Measurements from ENCODE around the gene PPIL4. TPM values are rescaled to one million over a fixed set of nuclear protein-coding genes. Genes with fewer than 3 reads are reported as not detected.
"Not testable (repeated sequence)": the region's sequence is repeated elsewhere in the genome, so short reads cannot be mapped to it uniquely, and the experiment has no call there.

The PPIL4 gene
- total RNA-seq, 2 donors from 2014 or later, result 33.0 to 34.7 TPM

DNA sequence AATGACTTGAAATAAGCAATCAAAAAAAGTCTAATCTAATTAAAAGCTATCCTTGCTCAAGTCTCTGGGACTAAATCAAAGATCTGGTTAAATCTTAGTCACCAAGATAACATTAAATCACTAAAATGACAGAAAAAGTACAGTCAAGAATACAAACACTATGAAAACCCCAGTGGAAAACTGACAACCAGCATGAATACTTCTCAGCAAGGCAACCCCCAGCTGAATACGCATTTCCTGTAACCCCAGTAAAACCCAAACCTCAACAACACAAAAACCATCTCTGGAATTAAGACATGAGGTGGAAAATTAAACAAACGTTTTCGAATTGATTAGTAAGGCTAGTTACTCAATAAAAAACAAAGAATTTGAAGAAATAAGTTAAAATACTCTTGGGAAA is 37.4 kb downstream of the PPIL4 start:
- no peaks in the 10 kb centered on the region for H3K9me3 ChIP-seq (ENCODE audit: control insufficient read depth, low read length, poor library complexity, severe bottlenecking)
- ATAC-seq (peak; percentile 95), DNase-seq (peak in 1 of 3 donors; percentile 28)
- H3K27me3 Mint-ChIP-seq, result no peaks in the 10 kb centered on the region
- peaks cover 14% of the 10 kb centered on the region for H3K36me3 Mint-ChIP-seq (ENCODE audit: low read depth)
- H3K4me1 Mint-ChIP-seq, result peaks cover 27% of the 10 kb centered on the region
- H3K4me3 Mint-ChIP-seq, result peak overlapping the region; percentile 15
- H3K27ac Mint-ChIP-seq, result peak overlapping the region; percentile 99

DNA sequence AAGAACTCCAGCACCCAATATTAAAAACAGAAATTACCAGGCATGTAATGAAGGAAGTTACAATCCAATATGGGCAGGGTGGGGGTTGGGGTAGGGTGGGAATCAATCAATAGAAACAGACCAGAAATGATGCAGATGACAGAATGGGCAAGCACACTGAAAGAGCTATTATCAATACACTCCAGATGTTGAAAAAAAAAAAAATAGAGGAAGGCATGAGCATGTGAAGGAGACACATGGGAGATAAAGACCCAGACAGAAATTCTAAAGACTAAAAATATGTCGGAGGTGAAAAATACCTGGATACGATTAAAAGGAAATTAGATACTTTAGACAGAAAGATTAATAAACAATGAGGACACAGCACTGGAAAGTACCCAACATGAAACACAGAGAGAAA is 42.0 kb downstream of the PPIL4 start:
- Mint-ChIP-seq H3K4me3 (peak overlapping the region; percentile 67), H3K27me3 (no peaks in the 10 kb centered on the region), H3K27ac (peak overlapping the region; percentile 100), H3K4me1 (peaks cover 38% of the 10 kb centered on the region), H3K36me3 (ENCODE audit: low read depth) (peaks cover 9% of the 10 kb centered on the region)
- no peaks in the 10 kb centered on the region for H3K9me3 ChIP-seq (ENCODE audit: control insufficient read depth, low read length, poor library complexity, severe bottlenecking)
- DNase-seq (no peak), ATAC-seq (no peak)

GRCh38 chr6:149503276-149503675 is 42.6 kb downstream of the PPIL4 start:
- peak overlapping the region; percentile 33 for H3K4me3 Mint-ChIP-seq
- peaks cover 34% of the 10 kb centered on the region for H3K4me1 Mint-ChIP-seq
- peaks cover 7% of the 10 kb centered on the region for H3K36me3 Mint-ChIP-seq (ENCODE audit: low read depth)
- H3K27ac Mint-ChIP-seq, result peak overlapping the region; percentile 100
- H3K9me3 ChIP-seq (ENCODE audit: control insufficient read depth, low read length, poor library complexity, severe bottlenecking), result no peaks in the 10 kb centered on the region
- H3K27me3 Mint-ChIP-seq, result no peaks in the 10 kb centered on the region
- ATAC-seq, result no peak
- DNase-seq, result no peak

- Mint-ChIP-seq H3K36me3 (ENCODE audit: low read depth) (peaks cover 7% of the 10 kb centered on the region), H3K27ac (peak overlapping the region; percentile 100), H3K27me3 (no peaks in the 10 kb centered on the region), H3K4me1 (peaks cover 37% of the 10 kb centered on the region), H3K4me3 (no peak overlapping the region)
- H3K9me3 ChIP-seq (ENCODE audit: control insufficient read depth, low read length, poor library complexity, severe bottlenecking), result no peaks in the 10 kb centered on the region
- ATAC-seq, result no peak
- DNase-seq, result no peak
These were observed 44.1 kb downstream of the PPIL4 start for GRCh38 chr6:149501768-149502167.

- no peaks in the 10 kb centered on the region for H3K27me3 Mint-ChIP-seq
- DNase-seq (no peak), ATAC-seq (no peak)
- no peaks in the 10 kb centered on the region for H3K9me3 ChIP-seq (ENCODE audit: control insufficient read depth, low read length, poor library complexity, severe bottlenecking)
- H3K4me3 Mint-ChIP-seq, result no peak overlapping the region
- H3K36me3 Mint-ChIP-seq (ENCODE audit: low read depth), result peaks cover 7% of the 10 kb centered on the region
- peak overlapping the region; percentile 100 for H3K27ac Mint-ChIP-seq
- H3K4me1 Mint-ChIP-seq, result peaks cover 41% of the 10 kb centered on the region
These were observed 44.6 kb downstream of the PPIL4 start for GRCh38 chr6:149501201-149501600.

DNA sequence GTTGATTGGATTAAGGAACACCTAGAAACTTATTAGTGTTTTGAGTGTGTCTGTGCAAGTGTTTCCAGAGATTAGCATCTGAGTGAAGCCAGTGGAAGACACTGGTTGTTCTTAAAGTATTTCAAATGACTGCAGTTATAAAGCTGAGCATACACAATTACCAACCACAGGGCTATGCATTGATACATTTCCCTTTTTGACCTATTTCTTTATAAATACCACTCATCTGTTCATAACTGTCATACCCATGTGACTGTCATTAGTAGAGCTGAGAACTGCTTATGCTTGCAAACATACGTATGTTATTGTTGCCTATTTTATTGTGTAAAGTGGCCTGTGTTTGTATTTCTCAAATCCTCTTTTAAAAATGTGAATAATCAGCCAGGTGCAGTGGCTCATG is 45.7 kb downstream of the PPIL4 start:
- Mint-ChIP-seq H3K27ac (peak overlapping the region; percentile 100), H3K4me3 (peak overlapping the region; percentile 63), H3K36me3 (ENCODE audit: low read depth) (peaks cover 7% of the 10 kb centered on the region), H3K4me1 (peaks cover 41% of the 10 kb centered on the region), H3K27me3 (no peaks in the 10 kb centered on the region)
- no peaks in the 10 kb centered on the region for H3K9me3 ChIP-seq (ENCODE audit: control insufficient read depth, low read length, poor library complexity, severe bottlenecking)
- peak; percentile 57 for ATAC-seq
- no peak for DNase-seq

GRCh38 chr6:149499066-149499465 is 46.8 kb downstream of the PPIL4 start:
- Mint-ChIP-seq H3K27ac (peak overlapping the region; percentile 100), H3K4me3 (no peak overlapping the region)

DNA sequence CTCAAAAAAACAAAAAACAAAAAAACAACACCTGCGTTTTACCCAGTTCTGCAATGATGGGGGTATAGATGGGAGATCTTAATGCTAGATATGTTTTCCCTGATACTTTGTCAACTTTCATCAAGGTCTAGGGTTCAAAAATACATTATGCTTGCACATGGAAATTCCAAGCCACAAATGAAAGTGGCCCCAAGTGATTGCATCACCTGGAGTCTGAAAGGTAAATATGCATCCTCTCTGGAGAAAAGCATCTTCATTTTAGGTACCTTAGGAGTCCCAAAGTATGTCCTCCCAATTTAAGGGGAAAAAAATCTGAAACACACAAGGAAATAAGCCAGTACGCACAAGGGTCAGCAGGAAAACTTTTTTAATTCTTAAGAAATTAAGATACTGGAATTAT is 48.5 kb downstream of the PPIL4 start:
- no peaks in the 10 kb centered on the region for H3K36me3 Mint-ChIP-seq (ENCODE audit: low read depth)
- H3K4me1 Mint-ChIP-seq, result peaks cover 42% of the 10 kb centered on the region
- peak overlapping the region; percentile 100 for H3K27ac Mint-ChIP-seq
- H3K9me3 ChIP-seq (ENCODE audit: control insufficient read depth, low read length, poor library complexity, severe bottlenecking), result no peaks in the 10 kb centered on the region
- no peak for ATAC-seq
- H3K4me3 Mint-ChIP-seq, result peak overlapping the region; percentile 86
- no peak for DNase-seq
- no peaks in the 10 kb centered on the region for H3K27me3 Mint-ChIP-seq

More at GRCh38 chr6:149499066-149499465, 46.8 kb downstream of the PPIL4 start:
- DNase-seq (no peak), ATAC-seq (no peak)
- no peaks in the 10 kb centered on the region for H3K9me3 ChIP-seq (ENCODE audit: control insufficient read depth, low read length, poor library complexity, severe bottlenecking)
- H3K4me1 Mint-ChIP-seq, result peaks cover 40% of the 10 kb centered on the region
- no peaks in the 10 kb centered on the region for H3K27me3 Mint-ChIP-seq
- peaks cover 3% of the 10 kb centered on the region for H3K36me3 Mint-ChIP-seq (ENCODE audit: low read depth)

DNA sequence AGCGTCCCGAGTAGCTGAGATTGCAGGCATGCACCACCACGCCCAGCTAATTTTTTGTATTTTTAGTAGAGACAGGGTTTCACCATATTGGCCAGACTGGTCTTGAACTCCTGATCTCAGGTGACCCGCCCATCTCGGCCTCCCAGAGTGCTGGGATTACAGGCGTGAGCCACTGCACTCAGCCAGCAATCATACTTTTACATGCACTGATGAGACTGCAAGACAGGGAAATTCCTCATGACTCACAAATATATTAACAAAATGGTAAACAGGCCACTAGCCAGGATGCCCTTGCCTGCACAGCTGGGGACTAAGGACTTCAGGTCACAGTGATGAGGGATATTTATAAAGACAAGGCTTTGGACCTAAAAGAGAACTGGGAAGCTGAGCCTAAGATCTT is 49.2 kb downstream of the PPIL4 start:
- H3K27me3 Mint-ChIP-seq; H3K9me3 ChIP-seq (ENCODE audit: control insufficient read depth, low read length, poor library complexity, severe bottlenecking); DNase-seq; H3K36me3 Mint-ChIP-seq (ENCODE audit: low read depth): not testable (repeated sequence)
- ATAC-seq, result peak; percentile 15
- H3K4me1 Mint-ChIP-seq, result peaks cover 38% of the 10 kb centered on the region
- H3K27ac Mint-ChIP-seq, result peak overlapping the region; percentile 100
- peak overlapping the region; percentile 86 for H3K4me3 Mint-ChIP-seq

- ATAC-seq, result peak; percentile 51
- Mint-ChIP-seq H3K4me1 (peaks cover 38% of the 10 kb centered on the region), H3K4me3 (peak overlapping the region; percentile 86), H3K27ac (peak overlapping the region; percentile 100)
- DNase-seq; H3K9me3 ChIP-seq (ENCODE audit: control insufficient read depth, low read length, poor library complexity, severe bottlenecking); H3K27me3 Mint-ChIP-seq; H3K36me3 Mint-ChIP-seq (ENCODE audit: low read depth): not testable (repeated sequence)
These were observed 50.4 kb downstream of the PPIL4 start for GRCh38 chr6:149495349-149496016.

DNA sequence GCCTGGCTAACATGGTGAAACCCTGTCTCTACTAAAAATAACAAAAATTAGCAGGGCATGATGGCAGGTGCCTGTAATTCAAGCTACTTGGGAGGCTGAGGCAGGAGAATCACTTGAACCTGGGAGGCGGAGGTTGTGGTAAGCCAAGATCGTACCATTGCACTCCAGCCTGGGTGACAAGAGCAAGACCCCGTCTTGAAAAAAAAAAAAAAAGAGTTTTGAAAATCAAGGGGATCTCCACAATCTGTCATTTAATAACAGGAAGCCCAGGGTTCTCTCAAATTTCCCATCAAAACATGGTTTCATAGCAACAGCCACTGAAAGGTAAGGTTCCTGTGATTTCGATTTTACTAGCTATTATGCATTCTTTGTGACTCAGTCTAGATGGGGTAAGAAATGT is 51.0 kb downstream of the PPIL4 start:
- ATAC-seq (peak; percentile 85), DNase-seq (peak in 1 of 3 donors; percentile 64)
- Mint-ChIP-seq H3K4me3 (peak overlapping the region; percentile 86), H3K4me1 (peaks cover 35% of the 10 kb centered on the region), H3K27ac (peak overlapping the region; percentile 100)
- H3K27me3 Mint-ChIP-seq; H3K36me3 Mint-ChIP-seq (ENCODE audit: low read depth); H3K9me3 ChIP-seq (ENCODE audit: control insufficient read depth, low read length, poor library complexity, severe bottlenecking): not testable (repeated sequence)

DNA sequence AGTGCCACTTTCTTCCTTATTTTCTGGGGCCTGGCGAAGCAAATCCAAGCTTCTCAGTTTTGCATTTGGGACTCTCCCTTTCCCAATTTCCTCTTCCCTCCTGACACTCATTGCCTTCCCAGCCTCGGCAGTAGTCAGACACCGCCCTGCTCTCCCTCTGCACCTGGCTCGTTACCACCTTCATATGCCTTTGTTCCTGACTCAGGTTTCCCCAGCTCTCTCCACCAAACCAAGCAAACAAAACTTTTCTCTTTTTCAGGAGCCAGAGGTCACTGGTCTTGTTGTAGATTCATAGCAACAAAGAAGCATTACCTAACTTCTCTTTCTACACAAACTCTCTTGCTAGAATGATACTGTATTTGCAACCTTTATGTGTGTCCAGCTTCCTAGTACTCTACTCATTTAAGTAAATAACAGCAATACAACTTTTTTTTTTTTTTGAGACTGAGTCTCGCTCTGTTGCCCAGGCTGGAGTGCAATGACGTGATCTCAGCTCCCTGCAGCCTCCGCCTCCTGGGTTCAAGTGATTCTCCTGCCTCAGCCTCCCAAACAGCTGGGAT is 52.0 kb downstream of the PPIL4 start:
- H3K4me1 Mint-ChIP-seq, result peaks cover 34% of the 10 kb centered on the region
- no peak for DNase-seq
- no peaks in the 10 kb centered on the region for H3K27me3 Mint-ChIP-seq
- no peaks in the 10 kb centered on the region for H3K36me3 Mint-ChIP-seq (ENCODE audit: low read depth)
- H3K9me3 ChIP-seq (ENCODE audit: control insufficient read depth, low read length, poor library complexity, severe bottlenecking), result no peaks in the 10 kb centered on the region
- peak overlapping the region; percentile 100 for H3K27ac Mint-ChIP-seq
- peak overlapping the region; percentile 70 for H3K4me3 Mint-ChIP-seq
- ATAC-seq, result no peak

- Mint-ChIP-seq H3K36me3 (ENCODE audit: low read depth) (no peaks in the 10 kb centered on the region), H3K27ac (peak overlapping the region; percentile 100), H3K4me3 (no peak overlapping the region), H3K27me3 (no peaks in the 10 kb centered on the region), H3K4me1 (peaks cover 32% of the 10 kb centered on the region)
- ATAC-seq, result no peak
- H3K9me3 ChIP-seq (ENCODE audit: control insufficient read depth, low read length, poor library complexity, severe bottlenecking), result no peaks in the 10 kb centered on the region
- DNase-seq, result no peak
These were observed 53.0 kb downstream of the PPIL4 start for GRCh38 chr6:149492798-149493343.

- Mint-ChIP-seq H3K27me3 (no peaks in the 10 kb centered on the region), H3K4me1 (peaks cover 26% of the 10 kb centered on the region), H3K36me3 (ENCODE audit: low read depth) (no peaks in the 10 kb centered on the region), H3K27ac (peak overlapping the region; percentile 100), H3K4me3 (no peak overlapping the region)
- no peaks in the 10 kb centered on the region for H3K9me3 ChIP-seq (ENCODE audit: control insufficient read depth, low read length, poor library complexity, severe bottlenecking)
- DNase-seq (no peak), ATAC-seq (no peak)
These were observed 55.9 kb downstream of the PPIL4 start for GRCh38 chr6:149489967-149490366.
